Omental fat pad (tissue), 4 donors: ENCODE data around the gene SLC1A2. TPM values are rescaled to one million over a fixed set of nuclear protein-coding genes. Genes with fewer than 3 reads are reported as not detected.

Experiments used
- ATAC-seq: fragments of 150-250 bp; one replicate; pipeline ENCODE4 v1.9.1; 2016; ENCODE audit warnings: mild to moderate bottlenecking, moderate library complexity; ENCODE audit not compliant: low FRiP score
- DNase-seq: peaks from one replicate; pipeline ENCODE4 v3.0.0-alpha.2; 2019; ENCODE audit warnings: low spot score
- total RNA-seq, 4 donors: library from RNA; depleted of rRNA; stranded (reverse); fragments of >200 nt; gene quantifications; one replicate each; pipeline ENCODE4 v1.1.0, GENCODE V29; 2016
- TF ChIP-seq, protein P1 (sequence below), 3 donors: fragments of 450-650 bp; IDR thresholded peaks; one replicate each; pipeline ENCODE4 v1.5.1; 2016 to 2017; ENCODE audit warnings: antibody characterized with exemption in 3 of 3, mild to moderate bottlenecking in 3 of 3, moderate library complexity in 2 of 3

The SLC1A2 gene
- total RNA-seq, 4 donors from 2014 or later = 0.96 to 5.0 (median 2.8) TPM

DNA sequence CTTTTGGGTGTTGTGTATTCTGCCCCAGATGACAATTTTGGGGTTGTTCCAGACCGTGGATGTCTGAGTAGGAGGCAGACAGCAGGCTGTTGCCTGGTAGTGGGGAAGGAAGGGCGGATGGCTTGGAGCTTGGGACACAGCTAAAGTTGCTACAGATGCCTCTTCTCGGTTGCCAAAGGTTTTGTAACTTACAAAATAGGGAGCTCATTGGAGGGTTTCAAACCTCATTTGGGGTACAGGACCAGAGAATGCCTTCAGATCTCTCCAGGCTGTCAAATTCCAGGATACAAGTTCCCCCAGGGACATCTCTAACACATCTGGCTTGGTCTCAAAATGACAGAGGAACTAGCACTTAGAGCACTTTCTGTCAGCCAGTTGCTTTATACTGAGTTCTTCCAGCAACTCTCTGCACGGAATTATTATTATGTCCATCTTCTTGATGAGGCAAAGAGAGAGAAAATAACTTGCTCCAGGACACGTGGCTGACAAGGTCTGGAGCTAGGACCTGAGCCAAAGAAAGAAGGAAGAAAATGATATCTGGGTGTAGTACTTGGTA lies 56.0 kb downstream of the SLC1A2 start:
- DNase-seq (no peak), ATAC-seq (peak; percentile 9)
- TF ChIP-seq, protein P1, sequence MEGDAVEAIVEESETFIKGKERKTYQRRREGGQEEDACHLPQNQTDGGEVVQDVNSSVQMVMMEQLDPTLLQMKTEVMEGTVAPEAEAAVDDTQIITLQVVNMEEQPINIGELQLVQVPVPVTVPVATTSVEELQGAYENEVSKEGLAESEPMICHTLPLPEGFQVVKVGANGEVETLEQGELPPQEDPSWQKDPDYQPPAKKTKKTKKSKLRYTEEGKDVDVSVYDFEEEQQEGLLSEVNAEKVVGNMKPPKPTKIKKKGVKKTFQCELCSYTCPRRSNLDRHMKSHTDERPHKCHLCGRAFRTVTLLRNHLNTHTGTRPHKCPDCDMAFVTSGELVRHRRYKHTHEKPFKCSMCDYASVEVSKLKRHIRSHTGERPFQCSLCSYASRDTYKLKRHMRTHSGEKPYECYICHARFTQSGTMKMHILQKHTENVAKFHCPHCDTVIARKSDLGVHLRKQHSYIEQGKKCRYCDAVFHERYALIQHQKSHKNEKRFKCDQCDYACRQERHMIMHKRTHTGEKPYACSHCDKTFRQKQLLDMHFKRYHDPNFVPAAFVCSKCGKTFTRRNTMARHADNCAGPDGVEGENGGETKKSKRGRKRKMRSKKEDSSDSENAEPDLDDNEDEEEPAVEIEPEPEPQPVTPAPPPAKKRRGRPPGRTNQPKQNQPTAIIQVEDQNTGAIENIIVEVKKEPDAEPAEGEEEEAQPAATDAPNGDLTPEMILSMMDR (IDR thresholded peaks at IDR 0.05) = no peak

DNA sequence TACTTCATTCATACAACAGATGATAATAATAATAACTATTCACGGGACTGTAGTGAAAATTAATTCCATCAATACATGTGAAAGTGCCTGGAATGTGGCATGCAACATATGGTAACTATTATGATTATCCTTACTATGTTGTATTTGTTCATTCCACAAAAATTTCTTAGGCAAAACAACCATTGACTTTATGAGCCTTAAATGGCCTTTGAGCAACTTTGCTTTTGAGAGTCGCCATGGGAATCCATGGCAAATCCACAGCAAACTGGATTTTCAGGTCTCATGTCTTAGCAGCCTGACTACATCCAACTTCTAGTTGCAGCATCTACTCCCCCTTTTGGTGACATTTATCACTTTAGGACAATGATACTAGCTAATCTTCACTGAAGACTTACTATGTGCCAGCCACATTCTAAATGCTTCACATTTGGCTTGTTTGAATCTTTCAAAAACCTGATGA lies 56.8 kb downstream of the SLC1A2 start:
- TF ChIP-seq, protein P1 (IDR thresholded peaks at IDR 0.05) = no peak
- DNase-seq = no peak
- ATAC-seq = no peak

DNA sequence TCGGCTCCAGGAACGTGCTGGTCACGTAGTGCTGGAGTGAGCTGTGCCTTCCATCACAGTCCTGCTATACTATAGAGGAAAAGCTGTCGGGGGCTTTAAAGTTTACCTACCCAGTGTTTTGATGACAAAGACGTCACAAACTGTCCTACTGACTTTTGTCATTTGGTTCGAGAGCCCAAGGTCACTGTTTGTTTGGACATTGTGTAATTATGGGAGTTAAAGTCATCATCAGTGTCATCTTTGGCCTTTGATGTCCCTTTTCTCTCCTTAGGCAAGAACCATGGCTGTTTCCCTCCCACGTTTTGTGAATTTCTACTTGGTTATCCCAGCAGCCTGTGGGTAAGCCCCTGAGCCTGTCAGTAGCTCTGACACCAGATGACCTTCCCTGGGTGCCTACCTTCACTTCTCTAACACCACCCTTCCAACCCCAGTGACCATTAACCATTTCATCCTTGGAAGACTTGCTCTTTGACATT lies 59.3 kb downstream of the SLC1A2 start:
- TF ChIP-seq, protein P1 (IDR thresholded peaks at IDR 0.05) = no peak
- DNase-seq (no peak), ATAC-seq (peak; percentile 3)

DNA sequence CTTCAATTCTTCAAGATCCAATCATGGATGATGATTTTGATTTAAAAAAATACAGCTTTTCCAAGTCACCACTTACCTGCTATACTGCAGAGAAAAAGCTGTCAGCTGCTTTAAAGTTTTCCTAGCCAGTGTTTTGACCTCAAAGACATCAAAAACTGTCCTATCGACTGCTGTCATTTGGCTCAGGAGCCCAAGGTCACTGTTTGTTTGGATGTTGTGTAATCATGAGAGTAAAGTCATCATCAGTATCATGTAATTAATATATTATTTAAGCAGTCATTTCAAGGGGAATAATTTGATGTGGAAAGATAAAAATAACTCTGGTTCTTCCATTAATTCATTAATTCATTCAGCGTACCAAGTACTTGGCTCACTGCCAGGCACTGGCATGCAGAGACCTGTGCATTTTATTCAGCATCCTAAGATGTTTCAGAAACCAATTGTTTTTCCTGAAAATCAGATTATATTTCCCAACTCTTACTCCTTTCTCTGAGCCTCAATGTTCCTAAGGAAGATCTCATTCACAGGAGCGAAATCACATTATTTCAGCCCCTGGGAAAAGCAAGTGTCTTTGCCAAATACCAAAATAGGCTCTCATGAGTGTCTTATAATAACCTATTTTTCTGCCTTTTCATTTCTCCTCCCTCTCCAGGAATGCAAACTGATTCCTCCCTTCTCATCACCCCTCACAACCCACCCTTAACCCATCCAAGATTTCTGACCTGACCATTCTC lies 59.9 kb downstream of the SLC1A2 start:
- DNase-seq (peak; percentile 35), ATAC-seq (peak; percentile 4)
- TF ChIP-seq, protein P1 (IDR thresholded peaks at IDR 0.05) = no peak

DNA sequence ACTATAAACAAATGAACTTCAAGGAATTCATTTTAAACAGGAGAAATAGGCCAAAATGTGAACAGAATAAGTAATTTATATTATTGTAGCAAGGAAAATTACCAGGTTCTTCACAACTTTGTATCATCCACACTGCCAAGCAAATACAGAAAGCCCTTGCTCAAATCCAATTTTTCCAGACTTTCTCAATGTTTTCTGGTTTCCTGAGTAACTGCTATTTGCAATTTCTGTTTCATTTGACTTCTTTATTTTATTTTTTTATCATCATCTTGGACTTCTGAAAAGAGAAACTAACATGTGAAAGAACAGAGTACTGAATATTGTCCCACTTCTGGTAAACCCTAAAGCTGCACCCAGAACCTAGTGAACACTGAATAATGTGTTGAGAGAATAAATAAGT lies 61.0 kb downstream of the SLC1A2 start:
- ATAC-seq = no peak
- no peak for DNase-seq
- TF ChIP-seq, protein P1 (IDR thresholded peaks at IDR 0.05) = no peak

DNA sequence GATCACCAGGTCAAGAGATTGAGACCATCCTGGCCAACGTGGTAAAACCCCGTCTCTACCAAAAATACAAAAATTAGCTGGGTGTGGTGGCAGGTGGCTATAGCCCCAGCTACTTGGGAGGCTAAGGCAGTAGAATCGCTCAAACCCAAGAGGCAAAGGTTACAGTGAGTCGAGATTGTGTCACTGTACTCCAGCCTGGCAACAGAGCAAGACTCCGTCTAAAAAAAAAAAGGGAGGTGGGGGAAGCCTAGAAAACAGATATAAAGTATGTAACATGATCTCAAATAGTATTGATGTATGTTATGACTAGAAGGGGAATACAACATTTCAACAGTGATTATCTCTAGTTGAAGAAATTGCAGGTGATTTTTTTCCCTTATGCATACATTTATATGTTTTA lies 61.4 kb downstream of the SLC1A2 start:
- DNase-seq (no peak), ATAC-seq (no peak)
- TF ChIP-seq, protein P1 (IDR thresholded peaks at IDR 0.05) = no peak
